IMR-90 (cell line): ENCODE data around the gene NET1. TPM values are rescaled to one million over a fixed set of nuclear protein-coding genes. Genes with fewer than 3 reads are reported as not detected.

ENCODE experiments used
- ATAC-seq: fragments of 200-7000 bp; cut with Tn5 transposase; 2 replicates; pipeline ENCODE4 v1.9.1; 2020; ENCODE audit warnings: low read depth, mild to moderate bottlenecking, moderate library complexity
- BruUV-seq: library from RNA; stranded (reverse); fragments of 400-500 nt; replicated peaks from 2 replicates; lab custom pipeline; 2021; lab: Mats Ljungman, UMichigan
- CTCF ChIA-PET: fragments of 300-600 bp; formaldehyde crosslinking; extraction: SDS; loops from one replicate; lab custom pipeline; 2021; ENCODE audit warnings: antibody characterized with exemption; lab: Yijun Ruan, JAX
- POLR2A ChIA-PET: fragments of 300-600 bp; sonication (Branson Sonifier 250); formaldehyde crosslinking; loops from one replicate; lab custom pipeline; 2022; ENCODE audit warnings: antibody characterized with exemption; ENCODE audit not compliant: unreplicated experiment; lab: Charles Lee
- DNase-seq: peaks from one replicate; pipeline ENCODE4 v3.0.0; 2013
- H2AFZ ChIP-seq: replicated peaks from 2 replicates; pipeline ENCODE3; 2013; ENCODE audit warnings: low read length, mild to moderate bottlenecking; ENCODE audit not compliant: poor library complexity
- H2AK5ac ChIP-seq: 2 replicates; pipeline ENCODE4 v1.6.1; 2013; ENCODE audit warnings: low read depth, low read length, inconsistent platforms
- H2AK9ac ChIP-seq: replicated peaks from 2 replicates; pipeline ENCODE3; 2013; ENCODE audit warnings: mild to moderate bottlenecking, low read depth, low read length, moderate library complexity; ENCODE audit not compliant: poor library complexity
- H2BK120ac ChIP-seq: 2 replicates; pipeline ENCODE4 v1.6.1; 2013; ENCODE audit warnings: low read depth, low read length, inconsistent platforms
- H2BK15ac ChIP-seq: 3 replicates; pipeline ENCODE4 v1.6.1; 2013; ENCODE audit warnings: low read depth, low read length, inconsistent platforms
- H2BK20ac ChIP-seq: 2 replicates; pipeline ENCODE4 v1.6.1; 2013; ENCODE audit warnings: low read depth, mild to moderate bottlenecking, inconsistent platforms, low read length, moderate library complexity
- H2BK5ac ChIP-seq: 2 replicates; pipeline ENCODE4 v1.6.1; 2013; ENCODE audit warnings: mild to moderate bottlenecking, low read depth, low read length, inconsistent platforms; ENCODE audit not compliant: poor library complexity, severe bottlenecking
- H3K14ac ChIP-seq: replicated peaks from 2 replicates; pipeline ENCODE4 v1.6.1; 2013; ENCODE audit warnings: low read depth, low read length, inconsistent platforms
- H3K18ac ChIP-seq: 2 replicates; pipeline ENCODE4 v1.6.1; 2013; ENCODE audit warnings: low read depth, low read length, control low read depth
- H3K23ac ChIP-seq: 2 replicates; pipeline ENCODE4 v1.6.1; 2013; ENCODE audit warnings: low read depth, low read length, inconsistent platforms
- H3K27ac ChIP-seq: 2 replicates; pipeline ENCODE4 v1.5.1; 2013; ENCODE audit warnings: mild to moderate bottlenecking, control low read depth, low read length; ENCODE audit not compliant: insufficient read depth
- H3K27me3 ChIP-seq: 2 replicates; pipeline ENCODE4 v1.6.1; 2013; ENCODE audit warnings: low read length; ENCODE audit not compliant: control insufficient read depth, insufficient read depth
- H3K36me3 ChIP-seq: 2 replicates; pipeline ENCODE4 v1.6.1; 2013; ENCODE audit warnings: low read length, mixed read lengths; ENCODE audit not compliant: control insufficient read depth, insufficient read depth
- H3K4ac ChIP-seq: 2 replicates; pipeline ENCODE4 v1.6.1; 2013; ENCODE audit warnings: low read depth, low read length, inconsistent platforms
- H3K4me1 ChIP-seq: 2 replicates; pipeline ENCODE4 v1.6.1; 2013; ENCODE audit warnings: low read length, mixed read lengths; ENCODE audit not compliant: control insufficient read depth, insufficient read depth
- H3K4me2 ChIP-seq: 2 replicates; pipeline ENCODE4 v1.6.1; 2013; ENCODE audit warnings: low read depth, mild to moderate bottlenecking, control low read depth, low read length, moderate library complexity
- H3K4me3 ChIP-seq: 2 replicates; pipeline ENCODE4 v1.5.1; 2013; ENCODE audit warnings: low read depth, mild to moderate bottlenecking, control low read depth, low read length, moderate library complexity; ENCODE audit not compliant: insufficient read depth
- H3K56ac ChIP-seq: 2 replicates; pipeline ENCODE4 v1.6.1; 2013; ENCODE audit warnings: low read length, inconsistent platforms; ENCODE audit not compliant: insufficient read depth; ENCODE audit errors: extremely low read depth
- H3K79me1 ChIP-seq, 2 experiments: 2 replicates each; pipeline ENCODE4 v1.6.1; 2013; ENCODE audit warnings: low read length in 2 of 2, inconsistent platforms in 1 of 2, low read depth in 1 of 2
- H3K9ac ChIP-seq: 2 replicates; pipeline ENCODE4 v1.6.1; 2013; ENCODE audit warnings: low read depth, low read length, control low read depth
- H3K9me1 ChIP-seq: 2 replicates; pipeline ENCODE4 v1.6.1; 2013; ENCODE audit warnings: low read length, inconsistent platforms; ENCODE audit not compliant: insufficient read depth
- H3K9me3 ChIP-seq: 2 replicates; pipeline ENCODE4 v1.6.1; 2013; ENCODE audit warnings: low read length; ENCODE audit not compliant: control insufficient read depth, insufficient read depth
- H4K20me1 ChIP-seq: 2 replicates; pipeline ENCODE4 v1.6.1; 2013; ENCODE audit warnings: low read length, inconsistent platforms; ENCODE audit not compliant: insufficient read depth
- H4K5ac ChIP-seq: 2 replicates; pipeline ENCODE4 v1.6.1; 2013; ENCODE audit warnings: mild to moderate bottlenecking, low read depth, low read length, control low read depth
- H4K8ac ChIP-seq, 2 experiments: 2 replicates each; pipeline ENCODE4 v1.6.1; 2013; ENCODE audit warnings: low read depth in 2 of 2, low read length in 2 of 2, control low read depth in 1 of 2, inconsistent platforms in 1 of 2
- H4K91ac ChIP-seq: 2 replicates; pipeline ENCODE4 v1.6.1; 2013; ENCODE audit warnings: low read depth, low read length, inconsistent platforms; ENCODE audit not compliant: insufficient read depth
- BHLHE40 ChIP-seq: fragments of 150-350 bp; IDR thresholded peaks from 2 replicates; pipeline ENCODE4 v1.6.1; 2016; ENCODE audit warnings: mild to moderate bottlenecking, low read depth, low read length
- CHD1 ChIP-seq: IDR thresholded peaks from 2 replicates; pipeline ENCODE4 v1.6.1; 2012; ENCODE audit warnings: low read depth, low read length, improper control_type of control experiment
- FOS ChIP-seq: fragments of 150-350 bp; IDR thresholded peaks from 2 replicates; pipeline ENCODE4 v1.6.1; 2016; ENCODE audit warnings: low read depth, low read length
- MAFK ChIP-seq: IDR thresholded peaks from 2 replicates; pipeline ENCODE4 v1.6.1; 2012; ENCODE audit warnings: low read depth, low read length, improper control_type of control experiment
- MAZ ChIP-seq: IDR thresholded peaks from 2 replicates; pipeline ENCODE4 v1.6.1; 2012; ENCODE audit warnings: low read depth, mild to moderate bottlenecking, low read length, improper control_type of control experiment, moderate library complexity, borderline replicate concordance
- MXI1 ChIP-seq: IDR thresholded peaks from 2 replicates; pipeline ENCODE4 v1.6.1; 2012; ENCODE audit warnings: low read depth, mild to moderate bottlenecking, low read length, moderate library complexity, borderline replicate concordance
- NFE2L2 ChIP-seq: fragments of 150-350 bp; IDR thresholded peaks from 2 replicates; pipeline ENCODE4 v1.6.1; 2016; ENCODE audit warnings: low read depth, mild to moderate bottlenecking, low read length
- POLR2A ChIP-seq: IDR thresholded peaks from 2 replicates; pipeline ENCODE4 v1.6.1; 2012; ENCODE audit warnings: mild to moderate bottlenecking, low read depth, low read length
- RAD21 ChIP-seq: IDR thresholded peaks from 2 replicates; pipeline ENCODE4 v1.6.1; 2012; ENCODE audit warnings: low read length, improper control_type of control experiment
- RCOR1 ChIP-seq: IDR thresholded peaks from 2 replicates; pipeline ENCODE4 v1.6.1; 2012; ENCODE audit warnings: mild to moderate bottlenecking, low read length, improper control_type of control experiment; ENCODE audit not compliant: insufficient replicate concordance
- RFX5 ChIP-seq: IDR thresholded peaks from 2 replicates; pipeline ENCODE4 v1.8.0; 2012; ENCODE audit warnings: low read depth, mild to moderate bottlenecking, low read length, moderate library complexity
- SMC3 ChIP-seq: fragments of 150-350 bp; IDR thresholded peaks from 2 replicates; pipeline ENCODE4 v1.6.1; 2016; ENCODE audit warnings: low read depth, mild to moderate bottlenecking, antibody characterized with exemption, low read length, moderate library complexity
- WGBS, 2 experiments: methylation state at CpG; one replicate each; pipeline versions ENCODE4 v1.1.5 to v1.1.7; 2013; ENCODE audit warnings: missing lambda C conversion rate in 2 of 2; ENCODE audit not compliant: insufficient read length in 1 of 2; ENCODE audit errors: extremely low coverage in 2 of 2; 5-methylcytosine and 5-hydroxymethylcytosine counted together
- dilution Hi-C: fragments of 300-500 bp; cut with HindIII; formaldehyde crosslinking; loops from one replicate; pipeline ENCODE4 v1.14.3; 2018; ENCODE audit warnings: low sequenced_read_pairs; ENCODE audit not compliant: unreplicated experiment
- in situ Hi-C: fragments of 300-500 bp; cut with MboI; formaldehyde crosslinking; loops from 3 replicates; pipeline ENCODE4 v1.14.3; 2019; ENCODE audit warnings: low sequenced_read_pairs, inconsistent platforms, mixed read lengths
- intact Hi-C: fragments of 100-400 bp; cut with micrococcal nuclease; formaldehyde crosslinking; loops from 2 replicates; pipeline ENCODE4 v1.10.0; 2022
- polyA plus RNA-seq, 3 experiments: library from polyadenylated mRNA; depleted of rRNA; stranded (reverse); fragments of >200 nt; gene quantifications; 2 replicates each; pipeline ENCODE4 v1.2.3, GENCODE V29; 2012; ENCODE audit warnings: low replicate concordance in 1 of 3
- total RNA-seq: library from RNA; depleted of rRNA; stranded (reverse); fragments of >200 nt; gene quantifications from 2 replicates; pipeline ENCODE4 v1.2.3, GENCODE V29; 2012
- TF ChIP-seq, protein P1 (sequence below): fragments of 150-350 bp; IDR thresholded peaks from 2 replicates; pipeline ENCODE4 v1.6.1; 2016; ENCODE audit warnings: low read depth, mild to moderate bottlenecking, low read length, moderate library complexity, borderline replicate concordance
- TF ChIP-seq, protein P2 (sequence below): fragments of 150-350 bp; IDR thresholded peaks from 2 replicates; pipeline ENCODE4 v1.6.1; 2017; ENCODE audit warnings: mild to moderate bottlenecking, antibody characterized with exemption, low read length, low read depth
- TF ChIP-seq, protein P3 (sequence below): conservative IDR thresholded peaks from 2 replicates; pipeline ENCODE4 v1.5.1; 2012; ENCODE audit warnings: mild to moderate bottlenecking, low read depth, low read length, improper control_type of control experiment

NET1 gene
- total and polyA plus RNA-seq, 2 of the 4 experiments (the other 2 are of a cell fraction): 20.0 to 54.7 TPM

DNA sequence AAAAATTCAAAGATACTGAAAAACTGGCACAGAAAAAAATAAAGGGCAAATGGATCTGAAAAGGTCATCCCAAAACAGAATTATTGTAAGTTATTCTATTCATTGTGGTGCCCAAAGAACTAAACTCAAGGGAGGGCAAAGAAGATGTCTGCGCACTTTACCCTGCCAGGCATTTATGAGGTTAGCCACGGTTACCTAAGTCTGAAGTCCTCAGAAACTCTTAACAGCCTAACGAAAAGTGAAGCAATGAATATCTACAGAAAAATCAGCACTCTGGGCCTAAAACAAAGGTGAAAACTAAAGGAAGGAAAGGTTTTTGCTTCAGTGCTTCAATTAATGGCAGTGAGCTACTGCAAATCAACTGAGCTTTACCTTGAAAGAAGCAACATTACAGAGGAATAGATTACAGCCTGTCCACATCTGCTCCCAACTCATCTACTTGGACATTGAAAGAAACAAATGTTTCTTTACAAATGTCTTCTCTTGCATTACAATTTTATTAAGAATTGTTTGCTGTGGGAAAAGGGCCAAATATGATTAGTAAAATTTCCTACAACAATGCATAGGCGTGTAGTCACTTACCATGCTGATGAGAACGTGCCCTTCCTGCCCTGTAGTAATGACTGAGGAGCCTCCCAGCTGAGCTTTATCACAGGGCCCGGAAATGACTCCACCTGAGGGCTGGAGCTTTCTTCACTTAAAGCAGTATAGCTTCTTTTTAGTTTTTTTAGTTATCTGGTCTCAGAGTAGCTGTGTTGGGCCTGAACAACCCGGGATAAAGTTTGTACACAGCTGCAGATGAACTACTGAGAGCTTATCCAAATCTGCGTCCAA, 7.9 kb upstream of the NET1 start, which contains the start of gene TUBAL3:
TUBAL3 (minus strand) TSS at position 621 of the 834 bp plus-strand sequence; CDS start at position 585, 36 bp downstream.
- Histone ChIP-seq H2BK15ac (no peak within 1 kb of the TSS), H2AK9ac (no peak within 1 kb of the TSS), H3K4ac (no peak within 1 kb of the TSS), H3K18ac (no peak within 1 kb of the TSS), H3K36me3 (no peaks in the 10 kb centered on the region), H2AK5ac (no peak within 1 kb of the TSS), H3K27ac (no peak within 1 kb of the TSS), H3K9ac (no peak within 1 kb of the TSS), H2AFZ (no peak within 1 kb of the TSS), H2BK20ac (no peak within 1 kb of the TSS), H4K8ac (no peak within 1 kb of the TSS), H3K4me2 (no peak within 1 kb of the TSS), H3K9me1 (no peaks in the 10 kb centered on the region), H3K9me3 (no peaks in the 10 kb centered on the region), H3K4me3 (no peak within 1 kb of the TSS), H3K56ac (no peak within 1 kb of the TSS), H3K23ac (no peak within 1 kb of the TSS), H3K79me1 (no peaks in the 10 kb centered on the region), H2BK120ac (no peak within 1 kb of the TSS), H2BK5ac (no peak within 1 kb of the TSS), H3K14ac (no peak within 1 kb of the TSS), H3K4me1 (no peaks in the 10 kb centered on the region), H4K20me1 (no peaks in the 10 kb centered on the region), H4K91ac (no peak within 1 kb of the TSS), H3K27me3 (peaks cover 7% of the 10 kb centered on the region), H4K5ac (no peak within 1 kb of the TSS)
- DNase-seq (no peak), ATAC-seq (no peak)
- CTCF ChIA-PET: interaction anchor here (1.6 kb wide), 1 partner anchor 24 kb away, joined by 3 read pairs; no protein-coding TSS in a partner anchor
- POLR2A ChIA-PET: no interaction called here
- no CpG with 5 or more reads among the region's 8 CpGs for WGBS, 2 experiments
- no TSS peak for BruUV-seq
- in situ Hi-C loops: no loop called here
- dilution Hi-C loops: no loop called here
- intact Hi-C loops: loop anchor here (10.0 kb wide), 1 partner anchor 1720 kb away; no protein-coding TSS in a partner anchor
- TF ChIP-seq MAZ: no peak
- no peak for TF ChIP-seq RAD21
- TF ChIP-seq, protein P1, sequence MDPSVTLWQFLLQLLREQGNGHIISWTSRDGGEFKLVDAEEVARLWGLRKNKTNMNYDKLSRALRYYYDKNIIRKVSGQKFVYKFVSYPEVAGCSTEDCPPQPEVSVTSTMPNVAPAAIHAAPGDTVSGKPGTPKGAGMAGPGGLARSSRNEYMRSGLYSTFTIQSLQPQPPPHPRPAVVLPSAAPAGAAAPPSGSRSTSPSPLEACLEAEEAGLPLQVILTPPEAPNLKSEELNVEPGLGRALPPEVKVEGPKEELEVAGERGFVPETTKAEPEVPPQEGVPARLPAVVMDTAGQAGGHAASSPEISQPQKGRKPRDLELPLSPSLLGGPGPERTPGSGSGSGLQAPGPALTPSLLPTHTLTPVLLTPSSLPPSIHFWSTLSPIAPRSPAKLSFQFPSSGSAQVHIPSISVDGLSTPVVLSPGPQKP: no peak
- no peak for TF ChIP-seq FOS
- TF ChIP-seq RFX5: no peak
- no peak for TF ChIP-seq MAFK
- TF ChIP-seq, protein P2, sequence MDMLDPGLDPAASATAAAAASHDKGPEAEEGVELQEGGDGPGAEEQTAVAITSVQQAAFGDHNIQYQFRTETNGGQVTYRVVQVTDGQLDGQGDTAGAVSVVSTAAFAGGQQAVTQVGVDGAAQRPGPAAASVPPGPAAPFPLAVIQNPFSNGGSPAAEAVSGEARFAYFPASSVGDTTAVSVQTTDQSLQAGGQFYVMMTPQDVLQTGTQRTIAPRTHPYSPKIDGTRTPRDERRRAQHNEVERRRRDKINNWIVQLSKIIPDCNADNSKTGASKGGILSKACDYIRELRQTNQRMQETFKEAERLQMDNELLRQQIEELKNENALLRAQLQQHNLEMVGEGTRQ: no peak
- no peak for TF ChIP-seq BHLHE40
- no peak for TF ChIP-seq NFE2L2
- TF ChIP-seq, protein P3, sequence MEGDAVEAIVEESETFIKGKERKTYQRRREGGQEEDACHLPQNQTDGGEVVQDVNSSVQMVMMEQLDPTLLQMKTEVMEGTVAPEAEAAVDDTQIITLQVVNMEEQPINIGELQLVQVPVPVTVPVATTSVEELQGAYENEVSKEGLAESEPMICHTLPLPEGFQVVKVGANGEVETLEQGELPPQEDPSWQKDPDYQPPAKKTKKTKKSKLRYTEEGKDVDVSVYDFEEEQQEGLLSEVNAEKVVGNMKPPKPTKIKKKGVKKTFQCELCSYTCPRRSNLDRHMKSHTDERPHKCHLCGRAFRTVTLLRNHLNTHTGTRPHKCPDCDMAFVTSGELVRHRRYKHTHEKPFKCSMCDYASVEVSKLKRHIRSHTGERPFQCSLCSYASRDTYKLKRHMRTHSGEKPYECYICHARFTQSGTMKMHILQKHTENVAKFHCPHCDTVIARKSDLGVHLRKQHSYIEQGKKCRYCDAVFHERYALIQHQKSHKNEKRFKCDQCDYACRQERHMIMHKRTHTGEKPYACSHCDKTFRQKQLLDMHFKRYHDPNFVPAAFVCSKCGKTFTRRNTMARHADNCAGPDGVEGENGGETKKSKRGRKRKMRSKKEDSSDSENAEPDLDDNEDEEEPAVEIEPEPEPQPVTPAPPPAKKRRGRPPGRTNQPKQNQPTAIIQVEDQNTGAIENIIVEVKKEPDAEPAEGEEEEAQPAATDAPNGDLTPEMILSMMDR: no peak
- no peak for TF ChIP-seq POLR2A
- no peak for TF ChIP-seq CHD1
- no peak for TF ChIP-seq RCOR1
- TF ChIP-seq MXI1: no peak
- no peak for TF ChIP-seq SMC3
